IMR-90 (cell line): ENCODE measurements around the gene RTL9. TPM values are rescaled to one million over a fixed set of nuclear protein-coding genes. Genes with fewer than 3 reads are reported as not detected.

Source experiments
- ATAC-seq: fragments of 200-7000 bp; cut with Tn5 transposase; 2 replicates; pipeline ENCODE4 v1.9.1; 2020; ENCODE audit warnings: low read depth, mild to moderate bottlenecking, moderate library complexity
- BruUV-seq: library from RNA; stranded (reverse); fragments of 400-500 nt; replicated peaks from 2 replicates; lab custom pipeline; 2021; lab: Mats Ljungman, UMichigan
- CTCF ChIA-PET: fragments of 300-600 bp; formaldehyde crosslinking; extraction: SDS; loops from one replicate; lab custom pipeline; 2021; ENCODE audit warnings: antibody characterized with exemption; lab: Yijun Ruan, JAX
- POLR2A ChIA-PET: fragments of 300-600 bp; sonication (Branson Sonifier 250); formaldehyde crosslinking; loops from one replicate; lab custom pipeline; 2022; ENCODE audit warnings: antibody characterized with exemption; ENCODE audit not compliant: unreplicated experiment; lab: Charles Lee
- DNase-seq: peaks from one replicate; pipeline ENCODE4 v3.0.0; 2013
- H2AFZ ChIP-seq: replicated peaks from 2 replicates; pipeline ENCODE3; 2013; ENCODE audit warnings: low read length, mild to moderate bottlenecking; ENCODE audit not compliant: poor library complexity
- H2AK5ac ChIP-seq: 2 replicates; pipeline ENCODE4 v1.6.1; 2013; ENCODE audit warnings: low read depth, low read length, inconsistent platforms
- H2AK9ac ChIP-seq: replicated peaks from 2 replicates; pipeline ENCODE3; 2013; ENCODE audit warnings: mild to moderate bottlenecking, low read depth, low read length, moderate library complexity; ENCODE audit not compliant: poor library complexity
- H2BK120ac ChIP-seq: 2 replicates; pipeline ENCODE4 v1.6.1; 2013; ENCODE audit warnings: low read depth, low read length, inconsistent platforms
- H2BK15ac ChIP-seq: 3 replicates; pipeline ENCODE4 v1.6.1; 2013; ENCODE audit warnings: low read depth, low read length, inconsistent platforms
- H2BK20ac ChIP-seq: 2 replicates; pipeline ENCODE4 v1.6.1; 2013; ENCODE audit warnings: low read depth, mild to moderate bottlenecking, inconsistent platforms, low read length, moderate library complexity
- H2BK5ac ChIP-seq: 2 replicates; pipeline ENCODE4 v1.6.1; 2013; ENCODE audit warnings: mild to moderate bottlenecking, low read depth, low read length, inconsistent platforms; ENCODE audit not compliant: poor library complexity, severe bottlenecking
- H3K14ac ChIP-seq: replicated peaks from 2 replicates; pipeline ENCODE4 v1.6.1; 2013; ENCODE audit warnings: low read depth, low read length, inconsistent platforms
- H3K18ac ChIP-seq: 2 replicates; pipeline ENCODE4 v1.6.1; 2013; ENCODE audit warnings: low read depth, low read length, control low read depth
- H3K23ac ChIP-seq: 2 replicates; pipeline ENCODE4 v1.6.1; 2013; ENCODE audit warnings: low read depth, low read length, inconsistent platforms
- H3K27ac ChIP-seq: 2 replicates; pipeline ENCODE4 v1.5.1; 2013; ENCODE audit warnings: mild to moderate bottlenecking, control low read depth, low read length; ENCODE audit not compliant: insufficient read depth
- H3K27me3 ChIP-seq: 2 replicates; pipeline ENCODE4 v1.6.1; 2013; ENCODE audit warnings: low read length; ENCODE audit not compliant: control insufficient read depth, insufficient read depth
- H3K36me3 ChIP-seq: 2 replicates; pipeline ENCODE4 v1.6.1; 2013; ENCODE audit warnings: low read length, mixed read lengths; ENCODE audit not compliant: control insufficient read depth, insufficient read depth
- H3K4ac ChIP-seq: 2 replicates; pipeline ENCODE4 v1.6.1; 2013; ENCODE audit warnings: low read depth, low read length, inconsistent platforms
- H3K4me1 ChIP-seq: 2 replicates; pipeline ENCODE4 v1.6.1; 2013; ENCODE audit warnings: low read length, mixed read lengths; ENCODE audit not compliant: control insufficient read depth, insufficient read depth
- H3K4me2 ChIP-seq: 2 replicates; pipeline ENCODE4 v1.6.1; 2013; ENCODE audit warnings: low read depth, mild to moderate bottlenecking, control low read depth, low read length, moderate library complexity
- H3K4me3 ChIP-seq: 2 replicates; pipeline ENCODE4 v1.5.1; 2013; ENCODE audit warnings: low read depth, mild to moderate bottlenecking, control low read depth, low read length, moderate library complexity; ENCODE audit not compliant: insufficient read depth
- H3K56ac ChIP-seq: 2 replicates; pipeline ENCODE4 v1.6.1; 2013; ENCODE audit warnings: low read length, inconsistent platforms; ENCODE audit not compliant: insufficient read depth; ENCODE audit errors: extremely low read depth
- H3K79me1 ChIP-seq, 2 experiments: 2 replicates each; pipeline ENCODE4 v1.6.1; 2013; ENCODE audit warnings: low read length in 2 of 2, inconsistent platforms in 1 of 2, low read depth in 1 of 2
- H3K9ac ChIP-seq: 2 replicates; pipeline ENCODE4 v1.6.1; 2013; ENCODE audit warnings: low read depth, low read length, control low read depth
- H3K9me1 ChIP-seq: 2 replicates; pipeline ENCODE4 v1.6.1; 2013; ENCODE audit warnings: low read length, inconsistent platforms; ENCODE audit not compliant: insufficient read depth
- H3K9me3 ChIP-seq: 2 replicates; pipeline ENCODE4 v1.6.1; 2013; ENCODE audit warnings: low read length; ENCODE audit not compliant: control insufficient read depth, insufficient read depth
- H4K20me1 ChIP-seq: 2 replicates; pipeline ENCODE4 v1.6.1; 2013; ENCODE audit warnings: low read length, inconsistent platforms; ENCODE audit not compliant: insufficient read depth
- H4K5ac ChIP-seq: 2 replicates; pipeline ENCODE4 v1.6.1; 2013; ENCODE audit warnings: mild to moderate bottlenecking, low read depth, low read length, control low read depth
- H4K8ac ChIP-seq, 2 experiments: 2 replicates each; pipeline ENCODE4 v1.6.1; 2013; ENCODE audit warnings: low read depth in 2 of 2, low read length in 2 of 2, control low read depth in 1 of 2, inconsistent platforms in 1 of 2
- H4K91ac ChIP-seq: 2 replicates; pipeline ENCODE4 v1.6.1; 2013; ENCODE audit warnings: low read depth, low read length, inconsistent platforms; ENCODE audit not compliant: insufficient read depth
- BHLHE40 ChIP-seq: fragments of 150-350 bp; IDR thresholded peaks from 2 replicates; pipeline ENCODE4 v1.6.1; 2016; ENCODE audit warnings: mild to moderate bottlenecking, low read depth, low read length
- CEBPB ChIP-seq: IDR thresholded peaks from 2 replicates; pipeline ENCODE4 v1.6.1; 2012; ENCODE audit warnings: low read depth, low read length, improper control_type of control experiment
- CHD1 ChIP-seq: IDR thresholded peaks from 2 replicates; pipeline ENCODE4 v1.6.1; 2012; ENCODE audit warnings: low read depth, low read length, improper control_type of control experiment
- ELK1 ChIP-seq: fragments of 150-350 bp; IDR thresholded peaks from 2 replicates; pipeline ENCODE4 v1.6.1; 2016; ENCODE audit warnings: low read depth, mild to moderate bottlenecking, low read length, moderate library complexity, borderline replicate concordance
- FOS ChIP-seq: fragments of 150-350 bp; IDR thresholded peaks from 2 replicates; pipeline ENCODE4 v1.6.1; 2016; ENCODE audit warnings: low read depth, low read length
- MAFK ChIP-seq: IDR thresholded peaks from 2 replicates; pipeline ENCODE4 v1.6.1; 2012; ENCODE audit warnings: low read depth, low read length, improper control_type of control experiment
- MAZ ChIP-seq: IDR thresholded peaks from 2 replicates; pipeline ENCODE4 v1.6.1; 2012; ENCODE audit warnings: low read depth, mild to moderate bottlenecking, low read length, improper control_type of control experiment, moderate library complexity, borderline replicate concordance
- MXI1 ChIP-seq: IDR thresholded peaks from 2 replicates; pipeline ENCODE4 v1.6.1; 2012; ENCODE audit warnings: low read depth, mild to moderate bottlenecking, low read length, moderate library complexity, borderline replicate concordance
- NFE2L2 ChIP-seq: fragments of 150-350 bp; IDR thresholded peaks from 2 replicates; pipeline ENCODE4 v1.6.1; 2016; ENCODE audit warnings: low read depth, mild to moderate bottlenecking, low read length
- POLR2A ChIP-seq: IDR thresholded peaks from 2 replicates; pipeline ENCODE4 v1.6.1; 2012; ENCODE audit warnings: mild to moderate bottlenecking, low read depth, low read length
- RAD21 ChIP-seq: IDR thresholded peaks from 2 replicates; pipeline ENCODE4 v1.6.1; 2012; ENCODE audit warnings: low read length, improper control_type of control experiment
- RCOR1 ChIP-seq: IDR thresholded peaks from 2 replicates; pipeline ENCODE4 v1.6.1; 2012; ENCODE audit warnings: mild to moderate bottlenecking, low read length, improper control_type of control experiment; ENCODE audit not compliant: insufficient replicate concordance
- RFX5 ChIP-seq: IDR thresholded peaks from 2 replicates; pipeline ENCODE4 v1.8.0; 2012; ENCODE audit warnings: low read depth, mild to moderate bottlenecking, low read length, moderate library complexity
- SMC3 ChIP-seq: fragments of 150-350 bp; IDR thresholded peaks from 2 replicates; pipeline ENCODE4 v1.6.1; 2016; ENCODE audit warnings: low read depth, mild to moderate bottlenecking, antibody characterized with exemption, low read length, moderate library complexity
- WGBS, 2 experiments: methylation state at CpG; one replicate each; pipeline versions ENCODE4 v1.1.5 to v1.1.7; 2013; ENCODE audit warnings: missing lambda C conversion rate in 2 of 2; ENCODE audit not compliant: insufficient read length in 1 of 2; ENCODE audit errors: extremely low coverage in 2 of 2; 5-methylcytosine and 5-hydroxymethylcytosine counted together
- dilution Hi-C: fragments of 300-500 bp; cut with HindIII; formaldehyde crosslinking; loops from one replicate; pipeline ENCODE4 v1.14.3; 2018; ENCODE audit warnings: low sequenced_read_pairs; ENCODE audit not compliant: unreplicated experiment
- in situ Hi-C: fragments of 300-500 bp; cut with MboI; formaldehyde crosslinking; loops from 3 replicates; pipeline ENCODE4 v1.14.3; 2019; ENCODE audit warnings: low sequenced_read_pairs, inconsistent platforms, mixed read lengths
- intact Hi-C: fragments of 100-400 bp; cut with micrococcal nuclease; formaldehyde crosslinking; loops from 2 replicates; pipeline ENCODE4 v1.10.0; 2022
- polyA plus RNA-seq, 3 experiments: library from polyadenylated mRNA; depleted of rRNA; stranded (reverse); fragments of >200 nt; gene quantifications; 2 replicates each; pipeline ENCODE4 v1.2.3, GENCODE V29; 2012; ENCODE audit warnings: low replicate concordance in 1 of 3
- total RNA-seq: library from RNA; depleted of rRNA; stranded (reverse); fragments of >200 nt; gene quantifications from 2 replicates; pipeline ENCODE4 v1.2.3, GENCODE V29; 2012
- TF ChIP-seq, protein P1 (sequence below): conservative IDR thresholded peaks from 2 replicates; pipeline ENCODE4 v1.5.1; 2012; ENCODE audit warnings: mild to moderate bottlenecking, low read depth, low read length, improper control_type of control experiment
- TF ChIP-seq, protein P2 (sequence below): fragments of 150-350 bp; IDR thresholded peaks from 2 replicates; pipeline ENCODE4 v1.6.1; 2017; ENCODE audit warnings: mild to moderate bottlenecking, antibody characterized with exemption, low read length, low read depth

RTL9 gene
- total and polyA plus RNA-seq, 2 of the 4 experiments (the other 2 are of a cell fraction) = 0.26 to 0.90 TPM

- Histone ChIP-seq H3K36me3 (no peaks in the 10 kb centered on the region), H3K9me3 (no peaks in the 10 kb centered on the region), H3K18ac (no peak overlapping the region), H2AFZ (no peak overlapping the region), H4K8ac (no peak overlapping the region), H3K9ac (no peak overlapping the region), H2AK9ac (no peak overlapping the region), H3K4me1 (no peaks in the 10 kb centered on the region), H3K56ac (no peak overlapping the region), H2BK15ac (no peak overlapping the region), H4K20me1 (no peaks in the 10 kb centered on the region), H3K4me2 (no peak overlapping the region), H2AK5ac (no peak overlapping the region), H4K91ac (no peak overlapping the region), H3K27ac (no peak overlapping the region), H3K4ac (no peak overlapping the region), H3K4me3 (no peak overlapping the region), H2BK120ac (no peak overlapping the region), H4K5ac (no peak overlapping the region), H3K79me1 (no peaks in the 10 kb centered on the region), H3K23ac (no peak overlapping the region), H2BK5ac (no peak overlapping the region), H3K14ac (no peak overlapping the region), H3K27me3 (peaks cover 5% of the 10 kb centered on the region), H2BK20ac (no peak overlapping the region), H3K9me1 (no peaks in the 10 kb centered on the region)
- no peak for ATAC-seq
- no TSS peak for BruUV-seq
- DNase-seq = no peak
- dilution Hi-C loops = no loop called here
- in situ Hi-C loops = no loop called here
- WGBS, 2 experiments = no CpG with 5 or more reads among the region's 2 CpGs
- TF ChIP-seq SMC3 (no peak), BHLHE40 (no peak), ELK1 (no peak), RAD21 (no peak), FOS (no peak), MAFK (no peak), NFE2L2 (no peak), RFX5 (no peak), MXI1 (no peak), POLR2A (no peak), CEBPB (no peak), RCOR1 (no peak), MAZ (no peak), CHD1 (no peak)
- TF ChIP-seq, protein P1, sequence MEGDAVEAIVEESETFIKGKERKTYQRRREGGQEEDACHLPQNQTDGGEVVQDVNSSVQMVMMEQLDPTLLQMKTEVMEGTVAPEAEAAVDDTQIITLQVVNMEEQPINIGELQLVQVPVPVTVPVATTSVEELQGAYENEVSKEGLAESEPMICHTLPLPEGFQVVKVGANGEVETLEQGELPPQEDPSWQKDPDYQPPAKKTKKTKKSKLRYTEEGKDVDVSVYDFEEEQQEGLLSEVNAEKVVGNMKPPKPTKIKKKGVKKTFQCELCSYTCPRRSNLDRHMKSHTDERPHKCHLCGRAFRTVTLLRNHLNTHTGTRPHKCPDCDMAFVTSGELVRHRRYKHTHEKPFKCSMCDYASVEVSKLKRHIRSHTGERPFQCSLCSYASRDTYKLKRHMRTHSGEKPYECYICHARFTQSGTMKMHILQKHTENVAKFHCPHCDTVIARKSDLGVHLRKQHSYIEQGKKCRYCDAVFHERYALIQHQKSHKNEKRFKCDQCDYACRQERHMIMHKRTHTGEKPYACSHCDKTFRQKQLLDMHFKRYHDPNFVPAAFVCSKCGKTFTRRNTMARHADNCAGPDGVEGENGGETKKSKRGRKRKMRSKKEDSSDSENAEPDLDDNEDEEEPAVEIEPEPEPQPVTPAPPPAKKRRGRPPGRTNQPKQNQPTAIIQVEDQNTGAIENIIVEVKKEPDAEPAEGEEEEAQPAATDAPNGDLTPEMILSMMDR = no peak
- TF ChIP-seq, protein P2, sequence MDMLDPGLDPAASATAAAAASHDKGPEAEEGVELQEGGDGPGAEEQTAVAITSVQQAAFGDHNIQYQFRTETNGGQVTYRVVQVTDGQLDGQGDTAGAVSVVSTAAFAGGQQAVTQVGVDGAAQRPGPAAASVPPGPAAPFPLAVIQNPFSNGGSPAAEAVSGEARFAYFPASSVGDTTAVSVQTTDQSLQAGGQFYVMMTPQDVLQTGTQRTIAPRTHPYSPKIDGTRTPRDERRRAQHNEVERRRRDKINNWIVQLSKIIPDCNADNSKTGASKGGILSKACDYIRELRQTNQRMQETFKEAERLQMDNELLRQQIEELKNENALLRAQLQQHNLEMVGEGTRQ = no peak
- POLR2A ChIA-PET = no interaction called here
- intact Hi-C loops = no loop called here
- CTCF ChIA-PET = no interaction called here
These were observed 14.7 kb downstream of the RTL9 start for GRCh38 chrX:110373310-110373709.
